ENCODE measurements around the gene GSK3B. TPM values are rescaled to one million over a fixed set of nuclear protein-coding genes. Genes with fewer than 3 reads are reported as not detected.

The GSK3B gene
- total RNA-seq, 1 experiment from 2014 or later, result 56.5 TPM

DNA sequence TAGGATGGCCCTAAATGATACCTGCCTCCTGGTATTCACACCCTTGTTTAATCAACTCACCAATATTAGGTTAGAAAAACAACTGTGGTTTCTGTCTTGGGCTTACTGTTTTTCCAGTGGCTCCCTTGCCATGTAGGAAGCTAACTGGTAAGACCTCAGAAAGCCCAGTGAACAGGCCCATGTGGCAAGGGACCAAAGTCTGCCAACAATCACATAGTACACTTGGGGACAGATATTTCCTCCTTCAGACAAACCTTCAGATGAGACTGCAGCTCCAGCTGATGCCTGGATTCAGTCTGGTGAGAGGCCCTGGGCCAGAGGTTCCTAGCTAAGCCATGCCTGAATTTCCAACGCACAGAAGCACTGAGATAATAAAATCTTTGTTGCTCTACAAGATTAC lies 96.1 kb downstream of the GSK3B start:
- H3K79me2 ChIP-seq (ENCODE audit: insufficient read depth, low read length), result no peaks in the 10 kb centered on the region; the same call in 1 of the 2 replicates
- no peak for DNase-seq
- H3K27me3 ChIP-seq (ENCODE audit: insufficient read depth, low read length), result no peaks in the 10 kb centered on the region
- Mint-ChIP-seq H3K4me1 (peaks cover 7% of the 10 kb centered on the region in 2 experiments), H3K27ac (peak overlapping the region in 1 of 3 experiments; percentile 38; a peak in 1 of 7 replicates), H3K9me3 (no peaks in the 10 kb centered on the region), H3K27me3 (ENCODE audit: low read depth) (no peaks in the 10 kb centered on the region), H3K36me3 (ENCODE audit: insufficient read depth in 1 of 3, low read depth in 3 of 3) (peaks cover 14 to 31% (median 25%) of the 10 kb centered on the region in 3 experiments; a peak in 6 of 7 replicates), H3K4me3 (no peak overlapping the region)
- H3K18ac ChIP-seq (ENCODE audit: insufficient read length, low read depth, low read length), result no peak overlapping the region
- no peak overlapping the region for H2BK5ac ChIP-seq (ENCODE audit: insufficient read length, low read length)
- no peak overlapping the region for H3K56ac ChIP-seq (ENCODE audit: insufficient read length, low read depth, low read length)
- H3K23me2 ChIP-seq (ENCODE audit: insufficient read length, low read depth, low read length, poor library complexity, severe bottlenecking), result no peaks in the 10 kb centered on the region
- no peak overlapping the region for H2BK20ac ChIP-seq (ENCODE audit: low read depth, low read length, poor library complexity, severe bottlenecking)
- no peak overlapping the region for H3K4me2 ChIP-seq (ENCODE audit: insufficient read depth, insufficient read length, low read length)
- WGBS (ENCODE audit: extremely low coverage, insufficient read length, low lambda C conversion rate), result no CpG with 5 or more reads among the region's 1 CpG
- no peak overlapping the region for H3T11ph ChIP-seq (ENCODE audit: low read length)
- H3K79me1 ChIP-seq (ENCODE audit: insufficient read depth, low read depth, low read length, poor library complexity, severe bottlenecking), result no peaks in the 10 kb centered on the region
- H3K9ac ChIP-seq (ENCODE audit: extremely low read depth, insufficient read length, low read length), result no peak overlapping the region
- H3K14ac ChIP-seq (ENCODE audit: insufficient read depth, low read length), result no peak overlapping the region
- H3K23ac ChIP-seq (ENCODE audit: insufficient read length, low read depth, low read length), result no peak overlapping the region
- TF ChIP-seq, protein P1, sequence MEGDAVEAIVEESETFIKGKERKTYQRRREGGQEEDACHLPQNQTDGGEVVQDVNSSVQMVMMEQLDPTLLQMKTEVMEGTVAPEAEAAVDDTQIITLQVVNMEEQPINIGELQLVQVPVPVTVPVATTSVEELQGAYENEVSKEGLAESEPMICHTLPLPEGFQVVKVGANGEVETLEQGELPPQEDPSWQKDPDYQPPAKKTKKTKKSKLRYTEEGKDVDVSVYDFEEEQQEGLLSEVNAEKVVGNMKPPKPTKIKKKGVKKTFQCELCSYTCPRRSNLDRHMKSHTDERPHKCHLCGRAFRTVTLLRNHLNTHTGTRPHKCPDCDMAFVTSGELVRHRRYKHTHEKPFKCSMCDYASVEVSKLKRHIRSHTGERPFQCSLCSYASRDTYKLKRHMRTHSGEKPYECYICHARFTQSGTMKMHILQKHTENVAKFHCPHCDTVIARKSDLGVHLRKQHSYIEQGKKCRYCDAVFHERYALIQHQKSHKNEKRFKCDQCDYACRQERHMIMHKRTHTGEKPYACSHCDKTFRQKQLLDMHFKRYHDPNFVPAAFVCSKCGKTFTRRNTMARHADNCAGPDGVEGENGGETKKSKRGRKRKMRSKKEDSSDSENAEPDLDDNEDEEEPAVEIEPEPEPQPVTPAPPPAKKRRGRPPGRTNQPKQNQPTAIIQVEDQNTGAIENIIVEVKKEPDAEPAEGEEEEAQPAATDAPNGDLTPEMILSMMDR (conservative IDR thresholded peaks at IDR 0.05), result no peak
- no peak overlapping the region for H2AK5ac ChIP-seq (ENCODE audit: insufficient read length, low read length)
- H3K27ac ChIP-seq (ENCODE audit: insufficient read length, low read depth, low read length), result no peak overlapping the region
- no peaks in the 10 kb centered on the region for H4K20me1 ChIP-seq (ENCODE audit: control insufficient read depth, insufficient read depth, insufficient read length)
- H2AFZ ChIP-seq (ENCODE audit: low read length), result no peak overlapping the region
- H2BK120ac ChIP-seq (ENCODE audit: low read depth, low read length, poor library complexity, severe bottlenecking), result no peak overlapping the region
- no peak overlapping the region for H4K5ac ChIP-seq (ENCODE audit: insufficient read length, low read depth, low read length)
- no peak overlapping the region for H4K91ac ChIP-seq (ENCODE audit: insufficient read length, low read depth, low read length)
- H2BK15ac ChIP-seq (ENCODE audit: low read depth, low read length), result no peak overlapping the region
- no peak overlapping the region for H2BK12ac ChIP-seq (ENCODE audit: insufficient read length, low read depth, low read length)
- H3K4ac ChIP-seq (ENCODE audit: low read depth, low read length), result no peak overlapping the region
- no peak overlapping the region for H4K8ac ChIP-seq (replicated peaks; ENCODE audit: insufficient read length, low read depth, low read length)
- no peaks in the 10 kb centered on the region for H3K4me1 ChIP-seq (ENCODE audit: insufficient read depth, low read length)
- no peaks in the 10 kb centered on the region for H3K9me3 ChIP-seq (ENCODE audit: control insufficient read depth, low read depth, low read length)
